ENCODE data around the gene RAPH1.

RAPH1 gene

GRCh38 chr2:203347375-203347774 lies 187.7 kb downstream of the RAPH1 start:
- no peak for DNase-seq

- no peak for DNase-seq
Measured at GRCh38 chr2:203346612-203347011, 188.5 kb downstream of the RAPH1 start.

- DNase-seq: no peak
Measured at GRCh38 chr2:203344667-203345066, 190.4 kb downstream of the RAPH1 start.

Data from NCI-H510A (cell line).